ENCODE data around the gene SLC27A3. TPM values are rescaled to one million over a fixed set of nuclear protein-coding genes. Genes with fewer than 3 reads are reported as not detected.

The SLC27A3 gene
- total and polyA plus RNA-seq, 9 of the 15 experiments (the other 6 are each of a cell fraction or from before 2014, with no cell fraction given), result 0.57 to 5.2 (median 2.8) TPM

DNA sequence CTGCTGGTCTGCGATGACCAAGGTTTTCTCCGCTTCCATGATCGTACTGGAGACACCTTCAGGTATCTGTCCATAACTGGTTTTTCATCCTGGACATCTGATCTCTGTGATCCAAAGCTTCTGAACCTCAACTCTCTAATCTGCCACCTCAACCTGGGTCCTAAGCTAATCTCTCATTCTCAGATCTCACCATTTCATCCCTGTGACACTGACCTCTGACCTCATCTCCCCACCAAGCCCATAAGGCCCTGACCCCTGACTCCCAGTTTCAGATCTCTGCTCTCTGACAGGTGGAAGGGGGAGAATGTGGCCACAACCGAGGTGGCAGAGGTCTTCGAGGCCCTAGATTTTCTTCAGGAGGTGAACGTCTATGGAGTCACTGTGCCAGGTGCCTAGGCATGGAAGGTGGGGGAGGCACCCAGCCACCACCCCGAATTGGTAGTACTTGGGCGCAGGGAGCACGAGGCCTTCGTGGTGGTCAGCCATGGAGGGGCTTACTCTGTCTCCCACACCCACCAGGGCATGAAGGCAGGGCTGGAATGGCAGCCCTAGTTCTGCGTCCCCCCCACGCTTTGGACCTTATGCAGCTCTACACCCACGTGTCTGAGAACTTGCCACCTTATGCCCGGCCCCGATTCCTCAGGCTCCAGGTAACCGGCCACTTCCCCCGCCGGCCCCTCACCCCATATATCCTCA lies 3.8 kb downstream of the SLC27A3 start (continued):
- no peak for TF ChIP-seq ZNF583 (CRISPR knock-in tag; IDR thresholded peaks at IDR 0.05)
- no peak for TF ChIP-seq EWSR1 (IDR thresholded peaks at IDR 0.05; ENCODE audit: borderline replicate concordance, low read depth, partially characterized antibody)
- peak; percentile 64; the same call in 1 of the 2 replicates for TF ChIP-seq STAT5A (IDR thresholded peaks at IDR 0.05; ENCODE audit: borderline replicate concordance, low read length)
- TF ChIP-seq, protein P1, sequence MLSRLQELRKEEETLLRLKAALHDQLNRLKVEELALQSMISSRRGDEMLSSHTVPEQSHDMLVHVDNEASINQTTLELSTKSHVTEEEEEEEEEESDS (CRISPR knock-in tag; IDR thresholded peaks at IDR 0.05), result no peak
- TF ChIP-seq BMI1 (IDR thresholded peaks at IDR 0.05; ENCODE audit: low read length), result no peak
- peak; percentile 85 for TF ChIP-seq ARID1B (IDR thresholded peaks at IDR 0.05)
- TF ChIP-seq PTTG1 (tag; IDR thresholded peaks at IDR 0.05; ENCODE audit: low read depth), result no peak
- TF ChIP-seq, protein P2, sequence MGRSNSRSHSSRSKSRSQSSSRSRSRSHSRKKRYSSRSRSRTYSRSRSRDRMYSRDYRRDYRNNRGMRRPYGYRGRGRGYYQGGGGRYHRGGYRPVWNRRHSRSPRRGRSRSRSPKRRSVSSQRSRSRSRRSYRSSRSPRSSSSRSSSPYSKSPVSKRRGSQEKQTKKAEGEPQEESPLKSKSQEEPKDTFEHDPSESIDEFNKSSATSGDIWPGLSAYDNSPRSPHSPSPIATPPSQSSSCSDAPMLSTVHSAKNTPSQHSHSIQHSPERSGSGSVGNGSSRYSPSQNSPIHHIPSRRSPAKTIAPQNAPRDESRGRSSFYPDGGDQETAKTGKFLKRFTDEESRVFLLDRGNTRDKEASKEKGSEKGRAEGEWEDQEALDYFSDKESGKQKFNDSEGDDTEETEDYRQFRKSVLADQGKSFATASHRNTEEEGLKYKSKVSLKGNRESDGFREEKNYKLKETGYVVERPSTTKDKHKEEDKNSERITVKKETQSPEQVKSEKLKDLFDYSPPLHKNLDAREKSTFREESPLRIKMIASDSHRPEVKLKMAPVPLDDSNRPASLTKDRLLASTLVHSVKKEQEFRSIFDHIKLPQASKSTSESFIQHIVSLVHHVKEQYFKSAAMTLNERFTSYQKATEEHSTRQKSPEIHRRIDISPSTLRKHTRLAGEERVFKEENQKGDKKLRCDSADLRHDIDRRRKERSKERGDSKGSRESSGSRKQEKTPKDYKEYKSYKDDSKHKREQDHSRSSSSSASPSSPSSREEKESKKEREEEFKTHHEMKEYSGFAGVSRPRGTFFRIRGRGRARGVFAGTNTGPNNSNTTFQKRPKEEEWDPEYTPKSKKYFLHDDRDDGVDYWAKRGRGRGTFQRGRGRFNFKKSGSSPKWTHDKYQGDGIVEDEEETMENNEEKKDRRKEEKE (IDR thresholded peaks at IDR 0.05; ENCODE audit: borderline replicate concordance in 1 of 2, control insufficient read depth in 1 of 2, low read depth in 2 of 2, low read length in 1 of 2), result no peak
- TF ChIP-seq E2F1 (CRISPR knock-in tag; IDR thresholded peaks at IDR 0.05), result no peak
- TF ChIP-seq ZC3H11A (IDR thresholded peaks at IDR 0.05; ENCODE audit: low read depth, low read length), result no peak
- no peak for TF ChIP-seq RBM34 (IDR thresholded peaks at IDR 0.05; ENCODE audit: borderline replicate concordance, insufficient read depth, low read length)
- TF ChIP-seq ZNF184 (CRISPR knock-in tag; IDR thresholded peaks at IDR 0.05), result no peak
- TF ChIP-seq TEAD4 (IDR thresholded peaks at IDR 0.05; ENCODE audit: low read length), result peak; percentile 95
- TF ChIP-seq TEAD4 (CRISPR knock-in tag; IDR thresholded peaks at IDR 0.05; ENCODE audit: borderline replicate concordance), result no peak
- TF ChIP-seq SMARCB1 (IDR thresholded peaks at IDR 0.05; ENCODE audit: insufficient read length, low read depth), result no peak
- TF ChIP-seq ZBTB1 (CRISPR knock-in tag; IDR thresholded peaks at IDR 0.05; ENCODE audit: borderline replicate concordance, low read depth), result no peak
- TF ChIP-seq, protein P3, sequence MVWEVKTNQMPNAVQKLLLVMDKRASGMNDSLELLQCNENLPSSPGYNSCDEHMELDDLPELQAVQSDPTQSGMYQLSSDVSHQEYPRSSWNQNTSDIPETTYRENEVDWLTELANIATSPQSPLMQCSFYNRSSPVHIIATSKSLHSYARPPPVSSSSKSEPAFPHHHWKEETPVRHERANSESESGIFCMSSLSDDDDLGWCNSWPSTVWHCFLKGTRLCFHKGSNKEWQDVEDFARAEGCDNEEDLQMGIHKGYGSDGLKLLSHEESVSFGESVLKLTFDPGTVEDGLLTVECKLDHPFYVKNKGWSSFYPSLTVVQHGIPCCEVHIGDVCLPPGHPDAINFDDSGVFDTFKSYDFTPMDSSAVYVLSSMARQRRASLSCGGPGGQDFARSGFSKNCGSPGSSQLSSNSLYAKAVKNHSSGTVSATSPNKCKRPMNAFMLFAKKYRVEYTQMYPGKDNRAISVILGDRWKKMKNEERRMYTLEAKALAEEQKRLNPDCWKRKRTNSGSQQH (CRISPR knock-in tag; IDR thresholded peaks at IDR 0.05), result no peak
- no peak for TF ChIP-seq NR2C2 (CRISPR knock-in tag; IDR thresholded peaks at IDR 0.05)
- TF ChIP-seq NR2C2 (tag; IDR thresholded peaks at IDR 0.05), result peak; percentile 42; the same call in 1 of the 2 replicates
- peak; percentile 95 for TF ChIP-seq CBFA2T3 (IDR thresholded peaks at IDR 0.05)
- TF ChIP-seq JUND (IDR thresholded peaks at IDR 0.05; ENCODE audit: borderline replicate concordance, low read depth, low read length), result no peak
- no peak for TF ChIP-seq JUND (tag; IDR thresholded peaks at IDR 0.05; ENCODE audit: borderline replicate concordance, low read depth, low read length)
- peak; percentile 83; the same call in 1 of the 2 replicates for TF ChIP-seq PML (IDR thresholded peaks at IDR 0.05; ENCODE audit: low read length)
- no peak for TF ChIP-seq ZNF584 (CRISPR knock-in tag; IDR thresholded peaks at IDR 0.05; ENCODE audit: low read depth)

Measured in K562 (cell line).